Measurements from ENCODE around the gene DEAF1.

Gene DEAF1

DNA sequence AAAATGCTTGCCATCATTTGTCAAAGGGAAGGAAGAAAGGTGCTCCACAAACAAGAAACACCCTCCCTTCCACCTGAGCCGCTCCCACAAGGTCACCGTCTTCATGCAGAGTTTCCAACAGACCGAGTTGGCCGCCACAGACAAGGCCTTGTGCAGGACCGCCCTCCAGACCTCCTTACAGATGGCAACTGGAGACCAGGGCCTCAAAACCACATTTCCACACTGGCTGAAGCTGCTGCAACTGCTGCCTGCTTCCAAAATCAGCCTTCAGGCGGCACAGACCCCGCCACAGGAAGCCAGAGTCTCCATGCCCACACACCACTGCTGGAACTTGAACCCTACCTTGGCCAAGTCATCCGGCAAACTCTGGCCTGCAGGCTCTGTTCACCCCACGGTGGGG, 6.3 kb downstream of the DEAF1 start:
- H4K8ac ChIP-seq (ENCODE audit: low read length), result no peak overlapping the region
- H3K4me2 ChIP-seq (ENCODE audit: low read length, poor library complexity, severe bottlenecking), result no peak overlapping the region
- no peak overlapping the region for H2BK12ac ChIP-seq (ENCODE audit: low read length in 2 of 2)
- no peak overlapping the region for H3K9ac ChIP-seq (ENCODE audit: low read length)
- H2BK15ac ChIP-seq (ENCODE audit: low read depth, poor library complexity, severe bottlenecking), result no peak overlapping the region
- no peak overlapping the region for H3K18ac ChIP-seq (ENCODE audit: low read depth in 1 of 2, low read length in 2 of 2)
- H4K91ac ChIP-seq (ENCODE audit: low read length), result no peak overlapping the region
- no peaks in the 10 kb centered on the region for H3K27me3 ChIP-seq (ENCODE audit: control insufficient read depth in 1 of 2, insufficient read depth in 1 of 2, low read length in 2 of 2)
- H2BK5ac ChIP-seq (ENCODE audit: low read depth, low read length, poor library complexity, severe bottlenecking), result no peak overlapping the region
- H3K9me3 ChIP-seq (ENCODE audit: control insufficient read depth, low read length), result no peaks in the 10 kb centered on the region
- peaks cover 26% of the 10 kb centered on the region for H3K79me1 ChIP-seq (replicated peaks; ENCODE audit: low read length, poor library complexity, severe bottlenecking)
- no peak overlapping the region for H2AFZ ChIP-seq (ENCODE audit: low read depth, low read length)
- no peak overlapping the region for H3K4me3 ChIP-seq (ENCODE audit: insufficient read depth in 1 of 2, low read depth in 1 of 2, low read length in 2 of 2)
- no peak overlapping the region for H3K14ac ChIP-seq (ENCODE audit: low read length in 2 of 2)
- no peak overlapping the region for H3K4ac ChIP-seq (ENCODE audit: low read depth in 1 of 2, low read length in 2 of 2)
- 95% methylated on average over 9 of the region's 9 CpGs for WGBS
- H3K36me3 ChIP-seq (ENCODE audit: control insufficient read depth in 1 of 2, insufficient read depth in 2 of 2, low read depth in 1 of 2, low read length in 2 of 2), result peaks cover 46 to 52% of the 10 kb centered on the region in 2 experiments
- DNase-seq, result no peak
- no peak overlapping the region for H3K23ac ChIP-seq (ENCODE audit: low read length in 2 of 2)
- peaks cover 30% of the 10 kb centered on the region for H3K4me1 ChIP-seq (ENCODE audit: control insufficient read depth, insufficient read depth, low read depth, low read length)
- H2AK5ac ChIP-seq (ENCODE audit: low read length, severe bottlenecking), result peak overlapping the region; percentile 43
- no peak overlapping the region for H3K27ac ChIP-seq (ENCODE audit: low read length, poor library complexity, severe bottlenecking)
- H2BK120ac ChIP-seq (ENCODE audit: low read depth, low read length), result no peak overlapping the region

DNA sequence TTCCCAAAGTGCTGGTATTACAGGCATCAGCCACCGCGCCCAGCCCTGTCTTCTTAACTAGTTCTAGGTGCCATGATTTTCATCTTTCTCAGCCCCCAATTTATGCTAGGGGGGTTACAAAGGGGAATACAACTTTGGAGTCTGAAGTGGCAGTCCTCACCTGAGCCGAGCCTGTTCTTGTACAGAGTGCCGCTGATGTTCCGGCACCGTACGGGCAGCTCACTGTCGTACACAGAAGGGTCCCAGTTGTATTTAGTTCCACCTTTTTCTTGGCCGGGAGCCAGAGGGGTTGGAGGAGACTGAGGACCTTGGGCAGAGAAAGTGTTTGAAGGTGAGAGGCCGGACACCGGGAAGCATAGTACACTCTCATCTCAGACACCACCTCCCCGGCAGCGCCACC, 7.3 kb downstream of the DEAF1 start:
- no peak overlapping the region for H4K91ac ChIP-seq (ENCODE audit: low read length)
- H4K8ac ChIP-seq (ENCODE audit: low read length), result no peak overlapping the region
- no peak for DNase-seq
- H3K4me3 ChIP-seq (ENCODE audit: insufficient read depth in 1 of 2, low read depth in 1 of 2, low read length in 2 of 2), result no peak overlapping the region
- WGBS, result 89% methylated on average over 11 of the region's 13 CpGs
- H3K4me2 ChIP-seq (ENCODE audit: low read length, poor library complexity, severe bottlenecking), result no peak overlapping the region
- H3K9me3 ChIP-seq (ENCODE audit: control insufficient read depth, low read length), result no peaks in the 10 kb centered on the region
- no peak overlapping the region for H2BK12ac ChIP-seq (ENCODE audit: low read length in 2 of 2)
- no peaks in the 10 kb centered on the region for H3K27me3 ChIP-seq (ENCODE audit: control insufficient read depth in 1 of 2, insufficient read depth in 1 of 2, low read length in 2 of 2)
- peaks cover 48 to 62% of the 10 kb centered on the region in 2 experiments for H3K36me3 ChIP-seq (ENCODE audit: control insufficient read depth in 1 of 2, insufficient read depth in 2 of 2, low read depth in 1 of 2, low read length in 2 of 2)
- H2AK5ac ChIP-seq (ENCODE audit: low read length, severe bottlenecking), result no peak overlapping the region
- no peak overlapping the region for H2BK120ac ChIP-seq (ENCODE audit: low read depth, low read length)
- no peak overlapping the region for H2AFZ ChIP-seq (ENCODE audit: low read depth, low read length)
- H3K79me1 ChIP-seq (replicated peaks; ENCODE audit: low read length, poor library complexity, severe bottlenecking), result peaks cover 26% of the 10 kb centered on the region
- no peak overlapping the region for H3K18ac ChIP-seq (ENCODE audit: low read depth in 1 of 2, low read length in 2 of 2)
- peaks cover 23% of the 10 kb centered on the region for H3K4me1 ChIP-seq (ENCODE audit: control insufficient read depth, insufficient read depth, low read depth, low read length)
- no peak overlapping the region for H3K4ac ChIP-seq (ENCODE audit: low read depth in 1 of 2, low read length in 2 of 2)
- no peak overlapping the region for H2BK5ac ChIP-seq (ENCODE audit: low read depth, low read length, poor library complexity, severe bottlenecking)
- H3K9ac ChIP-seq (ENCODE audit: low read length), result no peak overlapping the region
- H3K14ac ChIP-seq (ENCODE audit: low read length in 2 of 2), result no peak overlapping the region
- no peak overlapping the region for H3K23ac ChIP-seq (ENCODE audit: low read length in 2 of 2)
- no peak overlapping the region for H3K27ac ChIP-seq (ENCODE audit: low read length, poor library complexity, severe bottlenecking)
- no peak overlapping the region for H2BK15ac ChIP-seq (ENCODE audit: low read depth, poor library complexity, severe bottlenecking)

DNA sequence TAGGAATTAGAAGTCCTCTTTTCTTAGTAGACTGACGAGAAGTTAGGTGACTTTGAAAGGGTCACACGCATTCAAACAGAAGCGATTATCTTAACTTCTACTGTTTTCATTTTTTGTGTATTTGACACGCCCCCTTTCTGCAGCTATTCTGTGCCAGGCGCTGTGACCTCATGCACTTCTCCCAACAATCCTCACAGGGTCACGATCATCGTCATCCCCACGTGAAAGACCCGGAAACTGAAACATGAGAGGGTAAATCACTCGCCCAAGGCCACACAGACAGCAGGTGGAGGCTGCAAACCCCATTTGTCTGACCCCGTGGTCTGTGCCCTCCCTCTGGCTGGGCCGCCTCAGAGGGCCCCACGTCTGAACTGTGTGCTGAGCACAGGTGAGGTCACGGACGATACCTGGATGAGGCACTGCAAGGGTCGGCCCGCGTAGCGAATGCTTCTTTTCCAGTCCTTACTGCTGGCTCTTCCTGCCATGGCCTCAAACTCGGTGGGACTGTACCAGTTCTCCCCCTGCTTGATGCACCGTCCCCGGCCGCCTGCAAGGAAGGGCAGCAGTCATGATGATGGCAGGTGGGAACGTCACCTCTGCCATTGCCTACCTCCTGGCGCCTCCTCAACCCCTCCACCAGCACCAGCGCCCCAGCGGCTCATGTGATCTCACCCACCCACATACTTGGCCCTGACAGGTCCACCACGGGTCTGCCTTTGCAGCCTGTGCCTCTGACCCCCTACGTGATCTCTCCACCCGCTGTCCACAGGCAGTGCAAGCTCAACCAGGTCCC, 8.4 kb downstream of the DEAF1 start:
- no peak overlapping the region for H3K23ac ChIP-seq (ENCODE audit: low read length in 2 of 2)
- no peak overlapping the region for H4K91ac ChIP-seq (ENCODE audit: low read length)
- no peak overlapping the region for H3K4me3 ChIP-seq (ENCODE audit: insufficient read depth in 1 of 2, low read depth in 1 of 2, low read length in 2 of 2)
- no peak overlapping the region for H2AFZ ChIP-seq (ENCODE audit: low read depth, low read length)
- no peak overlapping the region for H3K4ac ChIP-seq (ENCODE audit: low read depth in 1 of 2, low read length in 2 of 2)
- no peak overlapping the region for H3K4me2 ChIP-seq (ENCODE audit: low read length, poor library complexity, severe bottlenecking)
- no peak overlapping the region for H2BK120ac ChIP-seq (ENCODE audit: low read depth, low read length)
- no peak overlapping the region for H2AK5ac ChIP-seq (ENCODE audit: low read length, severe bottlenecking)
- H2BK5ac ChIP-seq (ENCODE audit: low read depth, low read length, poor library complexity, severe bottlenecking), result no peak overlapping the region
- 94% methylated on average over 30 of the region's 30 CpGs for WGBS
- no peaks in the 10 kb centered on the region for H3K27me3 ChIP-seq (ENCODE audit: control insufficient read depth in 1 of 2, insufficient read depth in 1 of 2, low read length in 2 of 2)
- peaks cover 16% of the 10 kb centered on the region for H3K4me1 ChIP-seq (ENCODE audit: control insufficient read depth, insufficient read depth, low read depth, low read length)
- no peak for DNase-seq
- no peak overlapping the region for H4K8ac ChIP-seq (ENCODE audit: low read length)
- peaks cover 33% of the 10 kb centered on the region for H3K79me1 ChIP-seq (replicated peaks; ENCODE audit: low read length, poor library complexity, severe bottlenecking)
- H3K27ac ChIP-seq (ENCODE audit: low read length, poor library complexity, severe bottlenecking), result no peak overlapping the region
- H3K9ac ChIP-seq (ENCODE audit: low read length), result no peak overlapping the region
- no peak overlapping the region for H3K18ac ChIP-seq (ENCODE audit: low read depth in 1 of 2, low read length in 2 of 2)
- no peak overlapping the region for H3K14ac ChIP-seq (ENCODE audit: low read length in 2 of 2)
- no peak overlapping the region for H2BK15ac ChIP-seq (ENCODE audit: low read depth, poor library complexity, severe bottlenecking)
- no peaks in the 10 kb centered on the region for H3K9me3 ChIP-seq (ENCODE audit: control insufficient read depth, low read length)
- no peak overlapping the region for H2BK12ac ChIP-seq (ENCODE audit: low read length in 2 of 2)
- H3K36me3 ChIP-seq (ENCODE audit: control insufficient read depth in 1 of 2, insufficient read depth in 2 of 2, low read depth in 1 of 2, low read length in 2 of 2), result peaks cover 59 to 73% of the 10 kb centered on the region in 2 experiments

DNA sequence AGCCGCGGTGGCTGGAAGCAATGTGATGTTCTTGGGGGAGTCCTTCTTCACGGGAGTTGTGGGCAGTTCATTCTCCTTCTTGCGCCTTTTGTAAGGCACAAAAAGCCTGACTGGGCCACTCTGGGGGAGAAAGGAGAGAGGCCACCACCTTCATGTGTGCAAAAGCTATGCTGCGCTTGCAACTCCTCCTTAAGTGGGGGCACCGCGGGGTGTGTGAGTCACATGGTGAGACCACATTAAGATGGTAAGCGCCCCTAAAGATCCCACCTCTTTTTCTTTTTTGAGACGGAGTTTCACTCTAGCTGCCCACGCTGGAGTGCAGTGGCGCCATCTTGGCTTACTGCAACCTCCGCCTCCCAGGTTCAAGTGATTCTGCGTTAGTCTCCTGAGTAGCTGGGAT, 14.1 kb downstream of the DEAF1 start:
- Histone ChIP-seq H3K14ac (ENCODE audit: low read length in 2 of 2) (no peak overlapping the region), H3K27ac (ENCODE audit: low read length, poor library complexity, severe bottlenecking) (no peak overlapping the region), H3K27me3 (ENCODE audit: control insufficient read depth in 1 of 2, insufficient read depth in 1 of 2, low read length in 2 of 2) (no peaks in the 10 kb centered on the region), H3K23ac (ENCODE audit: low read length in 2 of 2) (no peak overlapping the region), H2AFZ (ENCODE audit: low read depth, low read length) (no peak overlapping the region), H3K9ac (ENCODE audit: low read length) (no peak overlapping the region), H3K18ac (ENCODE audit: low read depth in 1 of 2, low read length in 2 of 2) (no peak overlapping the region), H3K79me1 (replicated peaks; ENCODE audit: low read length, poor library complexity, severe bottlenecking) (peaks cover 26% of the 10 kb centered on the region), H2BK5ac (ENCODE audit: low read depth, low read length, poor library complexity, severe bottlenecking) (no peak overlapping the region), H3K4me1 (ENCODE audit: control insufficient read depth, insufficient read depth, low read depth, low read length) (peaks cover 2% of the 10 kb centered on the region), H3K4me2 (ENCODE audit: low read length, poor library complexity, severe bottlenecking) (no peak overlapping the region), H3K4ac (ENCODE audit: low read depth in 1 of 2, low read length in 2 of 2) (no peak overlapping the region), H3K4me3 (ENCODE audit: insufficient read depth in 1 of 2, low read depth in 1 of 2, low read length in 2 of 2) (no peak overlapping the region), H2BK15ac (ENCODE audit: low read depth, poor library complexity, severe bottlenecking) (no peak overlapping the region), H2BK12ac (ENCODE audit: low read length in 2 of 2) (no peak overlapping the region), H3K9me3 (ENCODE audit: control insufficient read depth, low read length) (no peaks in the 10 kb centered on the region), H4K91ac (ENCODE audit: low read length) (no peak overlapping the region), H4K8ac (ENCODE audit: low read length) (no peak overlapping the region), H3K36me3 (ENCODE audit: control insufficient read depth in 1 of 2, insufficient read depth in 2 of 2, low read depth in 1 of 2, low read length in 2 of 2) (peaks cover 68 to 73% of the 10 kb centered on the region in 2 experiments), H2BK120ac (ENCODE audit: low read depth, low read length) (no peak overlapping the region), H2AK5ac (ENCODE audit: low read length, severe bottlenecking) (no peak overlapping the region)
- DNase-seq, result no peak
- WGBS, result 97% methylated on average over 13 of the region's 13 CpGs
